GM23338 (cell line): ENCODE data around the gene GRM4. TPM values are rescaled to one million over a fixed set of nuclear protein-coding genes. Genes with fewer than 3 reads are reported as not detected.

Source experiments
- ATAC-seq: fragments of 200-7000 bp; cut with Tn5 transposase; 3 replicates; pipeline ENCODE4 v1.9.1; 2020
- DNase-seq: peaks from one replicate; pipeline ENCODE4 v3.0.0-alpha.2; 2015; ENCODE audit warnings: low spot score
- H2AFZ ChIP-seq: fragments of 200-600 bp; sonication (generic); 2 replicates; pipeline ENCODE4 v1.8.0; 2016; ENCODE audit warnings: antibody characterized with exemption, mild to moderate bottlenecking, moderate library complexity
- H3F3A ChIP-seq: fragments of 200-600 bp; sonication (generic); replicated peaks from 2 replicates; pipeline ENCODE4 v1.8.0; 2017; ENCODE audit warnings: antibody characterized with exemption, mixed run types, low read depth
- H3K27ac ChIP-seq: fragments of 200-600 bp; sonication (generic); 2 replicates; pipeline ENCODE4 v1.6.1; 2016; ENCODE audit warnings: low read depth
- H3K27me3 ChIP-seq: fragments of 200-600 bp; sonication (generic); 2 replicates; pipeline ENCODE4 v1.8.0; 2016; ENCODE audit warnings: mild to moderate bottlenecking, mixed run types, moderate library complexity; ENCODE audit not compliant: insufficient read depth
- H3K36me3 ChIP-seq: fragments of 200-600 bp; sonication (generic); 2 replicates; pipeline ENCODE4 v1.8.0; 2016; ENCODE audit warnings: mild to moderate bottlenecking; ENCODE audit not compliant: insufficient read depth
- H3K4me1 ChIP-seq: fragments of 200-600 bp; sonication (generic); 2 replicates; pipeline ENCODE4 v1.8.0; 2016; ENCODE audit warnings: mild to moderate bottlenecking, moderate library complexity; ENCODE audit not compliant: insufficient read depth
- H3K4me2 ChIP-seq: fragments of 200-600 bp; sonication (generic); 2 replicates; pipeline ENCODE4 v1.7.1; 2017; ENCODE audit warnings: mixed run types
- H3K4me3 ChIP-seq: fragments of 200-600 bp; sonication (generic); 2 replicates; pipeline ENCODE4 v1.6.1; 2016; ENCODE audit warnings: mixed run types
- H3K79me2 ChIP-seq: fragments of 200-600 bp; sonication (generic); replicated peaks from 2 replicates; pipeline ENCODE4 v1.8.0; 2017; ENCODE audit warnings: mild to moderate bottlenecking; ENCODE audit not compliant: insufficient read depth
- H3K9me2 ChIP-seq: fragments of 200-600 bp; sonication (generic); 2 replicates; pipeline ENCODE4 v1.8.0; 2017; ENCODE audit not compliant: insufficient read depth
- H4K20me1 ChIP-seq: fragments of 200-600 bp; sonication (generic); replicated peaks from 2 replicates; pipeline ENCODE4 v1.8.0; 2017; ENCODE audit warnings: mild to moderate bottlenecking; ENCODE audit not compliant: insufficient read depth
- H3K27ac Mint-ChIP-seq: 2 replicates; pipeline ENCODE4 v1.8.0; 2020; ENCODE audit warnings: inconsistent platforms, mild to moderate bottlenecking, moderate library complexity, mixed read lengths
- H3K27me3 Mint-ChIP-seq: 3 replicates; pipeline ENCODE4 v1.8.0; 2022; ENCODE audit warnings: low read depth, mild to moderate bottlenecking, moderate library complexity, mixed read lengths, inconsistent platforms; ENCODE audit not compliant: insufficient read depth, poor library complexity
- H3K36me3 Mint-ChIP-seq: 3 replicates; pipeline ENCODE4 v1.8.0; 2021; ENCODE audit warnings: low read depth, mild to moderate bottlenecking, inconsistent platforms, moderate library complexity, mixed read lengths
- H3K4me1 Mint-ChIP-seq: 3 replicates; pipeline ENCODE4 v1.8.0; 2020; ENCODE audit warnings: mild to moderate bottlenecking, inconsistent platforms, mixed read lengths
- H3K4me3 Mint-ChIP-seq: 3 replicates; pipeline ENCODE4 v1.8.0; 2021; ENCODE audit warnings: moderate library complexity, mild to moderate bottlenecking, inconsistent platforms, mixed read lengths
- H3K9me3 Mint-ChIP-seq: 3 replicates; pipeline ENCODE4 v1.8.0; 2020; ENCODE audit warnings: moderate library complexity, mild to moderate bottlenecking, inconsistent platforms, mixed read lengths
- EZH2 ChIP-seq: fragments of 200-600 bp; sonication (generic); IDR thresholded peaks from one replicate; pipeline ENCODE4 v1.8.0; 2017; ENCODE audit warnings: antibody characterized with exemption, mild to moderate bottlenecking, low read depth; ENCODE audit not compliant: unreplicated experiment
- NANOG ChIP-seq: IDR thresholded peaks from 2 replicates; pipeline ENCODE4 v1.6.1; 2016; ENCODE audit warnings: antibody characterized with exemption, borderline replicate concordance
- POLR2AphosphoS5 ChIP-seq: IDR thresholded peaks from 2 replicates; pipeline ENCODE4 v1.6.1; 2016; ENCODE audit warnings: antibody characterized with exemption, low read depth
- STAT1 ChIP-seq: IDR thresholded peaks from one replicate; pipeline ENCODE4 v1.6.1; 2016; ENCODE audit warnings: antibody characterized with exemption; ENCODE audit not compliant: unreplicated experiment
- ZNF114 ChIP-seq: fragments of 250-450 bp; sonication (Bioruptor Pico); IDR thresholded peaks from 2 replicates; pipeline ENCODE4 v1.5.0; 2020; ENCODE audit warnings: mild to moderate bottlenecking, moderate library complexity
- polyA plus RNA-seq: library from polyadenylated mRNA; unstranded; fragments of >200 nt; fragmentation: Nextera tagmentation; extraction: Ambion mirVana; gene quantifications from 2 replicates; pipeline ENCODE4 v1.2.1, GENCODE V29; 2016
- total RNA-seq: library from RNA; depleted of rRNA; stranded (reverse); fragments of >200 nt; shearing (Covaris generic); gene quantifications from 2 replicates; pipeline ENCODE4 v1.2.3, GENCODE V29; 2014
- TF ChIP-seq, protein P1 (sequence below): IDR thresholded peaks from 2 replicates; pipeline ENCODE4 v1.6.1; 2016; ENCODE audit warnings: antibody characterized with exemption
- TF ChIP-seq, protein P2 (sequence below): IDR thresholded peaks from one replicate; pipeline ENCODE4 v1.6.1; 2018; ENCODE audit warnings: antibody characterized with exemption; ENCODE audit not compliant: unreplicated experiment
- TF ChIP-seq, protein P3 (sequence below), 2 experiments: fragments of 200-600 bp in 1 of 2; sonication (generic) in 1 of 2; conservative IDR thresholded peaks; 2 replicates each; pipeline versions ENCODE4 v1.5.1 to v1.6.1; 2016 to 2017; ENCODE audit warnings: antibody characterized with exemption in 2 of 2, low read depth in 2 of 2, mild to moderate bottlenecking in 2 of 2, moderate library complexity in 1 of 2

Gene GRM4
- total and polyA plus RNA-seq, 2 experiments from 2014 or later = 7.0 to 30.6 TPM

DNA sequence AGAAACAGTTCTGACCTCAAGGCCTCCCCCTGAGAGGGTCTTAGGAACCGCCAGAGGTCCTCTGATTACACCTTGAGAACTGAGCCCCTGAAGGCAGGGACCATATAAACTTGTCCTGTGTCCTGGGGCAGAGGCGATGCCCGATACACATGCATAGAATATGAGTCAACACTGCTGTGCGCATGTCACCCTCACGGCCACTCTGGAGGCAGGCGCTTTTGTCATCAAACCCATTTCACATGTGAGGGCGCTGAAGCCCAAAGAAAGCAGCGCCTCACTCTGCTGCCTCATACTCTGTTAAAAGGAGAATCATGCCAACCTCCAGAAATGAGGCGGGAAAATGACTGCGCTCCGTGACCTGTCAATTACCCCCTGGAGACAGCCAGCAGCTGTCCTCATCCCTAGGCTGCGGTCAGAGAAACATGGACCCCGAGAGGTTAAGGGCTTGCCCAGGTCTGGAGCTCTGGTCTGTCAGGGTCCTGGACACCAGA is 158.3 kb downstream of the GRM4 start:
- no peaks in the 10 kb centered on the region for H3K27me3 ChIP-seq
- Mint-ChIP-seq H3K4me3 (no peak overlapping the region), H3K4me1 (peaks cover 17% of the 10 kb centered on the region), H3K27me3 (peaks cover 31% of the 10 kb centered on the region), H3K27ac (no peak overlapping the region), H3K9me3 (peaks cover 9% of the 10 kb centered on the region), H3K36me3 (0 out of 3 replicates have a peak, but pooled peaks cover 3% of the 10 kb centered on the region)
- H3K36me3 ChIP-seq = no peaks in the 10 kb centered on the region
- H2AFZ ChIP-seq = no peak overlapping the region
- TF ChIP-seq STAT1 (no peak), EZH2 (no peak), NANOG (no peak)
- TF ChIP-seq, protein P1, sequence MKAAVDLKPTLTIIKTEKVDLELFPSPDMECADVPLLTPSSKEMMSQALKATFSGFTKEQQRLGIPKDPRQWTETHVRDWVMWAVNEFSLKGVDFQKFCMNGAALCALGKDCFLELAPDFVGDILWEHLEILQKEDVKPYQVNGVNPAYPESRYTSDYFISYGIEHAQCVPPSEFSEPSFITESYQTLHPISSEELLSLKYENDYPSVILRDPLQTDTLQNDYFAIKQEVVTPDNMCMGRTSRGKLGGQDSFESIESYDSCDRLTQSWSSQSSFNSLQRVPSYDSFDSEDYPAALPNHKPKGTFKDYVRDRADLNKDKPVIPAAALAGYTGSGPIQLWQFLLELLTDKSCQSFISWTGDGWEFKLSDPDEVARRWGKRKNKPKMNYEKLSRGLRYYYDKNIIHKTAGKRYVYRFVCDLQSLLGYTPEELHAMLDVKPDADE = no peak
- TF ChIP-seq, protein P2, sequence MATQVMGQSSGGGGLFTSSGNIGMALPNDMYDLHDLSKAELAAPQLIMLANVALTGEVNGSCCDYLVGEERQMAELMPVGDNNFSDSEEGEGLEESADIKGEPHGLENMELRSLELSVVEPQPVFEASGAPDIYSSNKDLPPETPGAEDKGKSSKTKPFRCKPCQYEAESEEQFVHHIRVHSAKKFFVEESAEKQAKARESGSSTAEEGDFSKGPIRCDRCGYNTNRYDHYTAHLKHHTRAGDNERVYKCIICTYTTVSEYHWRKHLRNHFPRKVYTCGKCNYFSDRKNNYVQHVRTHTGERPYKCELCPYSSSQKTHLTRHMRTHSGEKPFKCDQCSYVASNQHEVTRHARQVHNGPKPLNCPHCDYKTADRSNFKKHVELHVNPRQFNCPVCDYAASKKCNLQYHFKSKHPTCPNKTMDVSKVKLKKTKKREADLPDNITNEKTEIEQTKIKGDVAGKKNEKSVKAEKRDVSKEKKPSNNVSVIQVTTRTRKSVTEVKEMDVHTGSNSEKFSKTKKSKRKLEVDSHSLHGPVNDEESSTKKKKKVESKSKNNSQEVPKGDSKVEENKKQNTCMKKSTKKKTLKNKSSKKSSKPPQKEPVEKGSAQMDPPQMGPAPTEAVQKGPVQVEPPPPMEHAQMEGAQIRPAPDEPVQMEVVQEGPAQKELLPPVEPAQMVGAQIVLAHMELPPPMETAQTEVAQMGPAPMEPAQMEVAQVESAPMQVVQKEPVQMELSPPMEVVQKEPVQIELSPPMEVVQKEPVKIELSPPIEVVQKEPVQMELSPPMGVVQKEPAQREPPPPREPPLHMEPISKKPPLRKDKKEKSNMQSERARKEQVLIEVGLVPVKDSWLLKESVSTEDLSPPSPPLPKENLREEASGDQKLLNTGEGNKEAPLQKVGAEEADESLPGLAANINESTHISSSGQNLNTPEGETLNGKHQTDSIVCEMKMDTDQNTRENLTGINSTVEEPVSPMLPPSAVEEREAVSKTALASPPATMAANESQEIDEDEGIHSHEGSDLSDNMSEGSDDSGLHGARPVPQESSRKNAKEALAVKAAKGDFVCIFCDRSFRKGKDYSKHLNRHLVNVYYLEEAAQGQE = no peak
- H4K20me1 ChIP-seq = no peaks in the 10 kb centered on the region
- H3K79me2 ChIP-seq = no peaks in the 10 kb centered on the region
- no peaks in the 10 kb centered on the region for H3K9me2 ChIP-seq
- no peak overlapping the region for H3K27ac ChIP-seq
- H3K4me2 ChIP-seq = no peak overlapping the region
- DNase-seq (no peak), ATAC-seq (no peak)
- no peaks in the 10 kb centered on the region for H3F3A ChIP-seq
- no peak overlapping the region for H3K4me3 ChIP-seq
- H3K4me1 ChIP-seq = no peaks in the 10 kb centered on the region; the same call in 1 of the 2 replicates

DNA sequence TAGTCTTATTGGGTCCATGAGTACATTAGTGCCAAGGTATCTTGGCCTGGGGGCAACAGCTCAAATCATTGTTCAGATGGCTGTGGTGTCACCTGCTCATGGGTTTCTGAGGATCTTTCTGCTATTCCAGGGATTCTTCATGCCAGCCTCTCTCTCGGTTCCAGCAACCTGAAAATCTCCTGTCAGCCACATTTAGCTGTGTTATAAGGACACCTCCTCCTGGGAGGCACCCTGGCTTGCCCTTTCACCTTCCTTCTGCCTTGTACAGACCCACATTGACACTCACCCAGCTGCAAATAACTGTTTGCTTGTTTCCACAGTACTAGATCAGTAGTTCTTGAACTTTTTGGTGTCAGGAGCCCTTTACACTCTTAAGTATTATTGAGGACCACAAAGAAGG is 159.9 kb downstream of the GRM4 start:
- Histone ChIP-seq H3K27ac (no peak overlapping the region), H4K20me1 (no peaks in the 10 kb centered on the region), H3K4me3 (no peak overlapping the region), H3K4me1 (no peaks in the 10 kb centered on the region; the same call in 1 of the 2 replicates), H3K36me3 (no peaks in the 10 kb centered on the region), H3K27me3 (no peaks in the 10 kb centered on the region), H2AFZ (no peak overlapping the region), H3K4me2 (no peak overlapping the region), H3F3A (no peaks in the 10 kb centered on the region), H3K9me2 (no peaks in the 10 kb centered on the region), H3K79me2 (no peaks in the 10 kb centered on the region)
- peaks cover 17% of the 10 kb centered on the region for H3K4me1 Mint-ChIP-seq
- H3K36me3 Mint-ChIP-seq = 0 out of 3 replicates have a peak, but pooled peaks cover 3% of the 10 kb centered on the region
- H3K27me3 Mint-ChIP-seq = peaks cover 29% of the 10 kb centered on the region
- no peak for DNase-seq
- H3K27ac Mint-ChIP-seq = no peak overlapping the region
- H3K4me3 Mint-ChIP-seq = no peak overlapping the region
- peaks cover 9% of the 10 kb centered on the region for H3K9me3 Mint-ChIP-seq
- no peak for ATAC-seq
- TF ChIP-seq, protein P2 = no peak
- TF ChIP-seq, protein P3, sequence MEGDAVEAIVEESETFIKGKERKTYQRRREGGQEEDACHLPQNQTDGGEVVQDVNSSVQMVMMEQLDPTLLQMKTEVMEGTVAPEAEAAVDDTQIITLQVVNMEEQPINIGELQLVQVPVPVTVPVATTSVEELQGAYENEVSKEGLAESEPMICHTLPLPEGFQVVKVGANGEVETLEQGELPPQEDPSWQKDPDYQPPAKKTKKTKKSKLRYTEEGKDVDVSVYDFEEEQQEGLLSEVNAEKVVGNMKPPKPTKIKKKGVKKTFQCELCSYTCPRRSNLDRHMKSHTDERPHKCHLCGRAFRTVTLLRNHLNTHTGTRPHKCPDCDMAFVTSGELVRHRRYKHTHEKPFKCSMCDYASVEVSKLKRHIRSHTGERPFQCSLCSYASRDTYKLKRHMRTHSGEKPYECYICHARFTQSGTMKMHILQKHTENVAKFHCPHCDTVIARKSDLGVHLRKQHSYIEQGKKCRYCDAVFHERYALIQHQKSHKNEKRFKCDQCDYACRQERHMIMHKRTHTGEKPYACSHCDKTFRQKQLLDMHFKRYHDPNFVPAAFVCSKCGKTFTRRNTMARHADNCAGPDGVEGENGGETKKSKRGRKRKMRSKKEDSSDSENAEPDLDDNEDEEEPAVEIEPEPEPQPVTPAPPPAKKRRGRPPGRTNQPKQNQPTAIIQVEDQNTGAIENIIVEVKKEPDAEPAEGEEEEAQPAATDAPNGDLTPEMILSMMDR (conservative IDR thresholded peaks at IDR 0.05; ENCODE audit: low read depth in 2 of 2) = no peak
- TF ChIP-seq STAT1 (no peak), POLR2AphosphoS5 (no peak), EZH2 (no peak), ZNF114 (CRISPR knock-in tag) (no peak)
